IPS-18a (cell line): Measurements from ENCODE around the gene SHPK.

ENCODE experiments used
- H3K27ac ChIP-seq: one replicate; pipeline ENCODE4 v1.5.1; 2013; ENCODE audit warnings: low read length
- H3K27me3 ChIP-seq: one replicate; pipeline ENCODE4 v1.6.1; 2013; ENCODE audit warnings: mild to moderate bottlenecking, low read length; ENCODE audit not compliant: control insufficient read depth, insufficient read depth
- H3K36me3 ChIP-seq: one replicate; pipeline ENCODE4 v1.6.1; 2013; ENCODE audit warnings: low read depth, low read length; ENCODE audit not compliant: control insufficient read depth
- H3K4me1 ChIP-seq: one replicate; pipeline ENCODE4 v1.6.1; 2013; ENCODE audit warnings: low read depth, low read length; ENCODE audit not compliant: control insufficient read depth
- H3K4me3 ChIP-seq: one replicate; pipeline ENCODE4 v1.5.1; 2013; ENCODE audit warnings: low read length
- H3K9ac ChIP-seq: one replicate; pipeline ENCODE4 v1.6.1; 2013; ENCODE audit warnings: mild to moderate bottlenecking, low read length, moderate library complexity
- H3K9me3 ChIP-seq: one replicate; pipeline ENCODE4 v1.6.1; 2013; ENCODE audit warnings: low read depth, low read length; ENCODE audit not compliant: control insufficient read depth

Gene SHPK

GRCh38 chr17:3621146-3621720, 14.8 kb downstream of the SHPK start:
- Histone ChIP-seq H3K27me3 (no peaks in the 10 kb centered on the region), H3K27ac (no peak overlapping the region), H3K36me3 (peaks cover 59% of the 10 kb centered on the region), H3K9ac (no peak overlapping the region), H3K9me3 (no peaks in the 10 kb centered on the region), H3K4me3 (no peak overlapping the region), H3K4me1 (no peaks in the 10 kb centered on the region)

- H3K4me3 ChIP-seq: no peak overlapping the region
- no peak overlapping the region for H3K27ac ChIP-seq
- no peaks in the 10 kb centered on the region for H3K9me3 ChIP-seq
- H3K27me3 ChIP-seq: no peaks in the 10 kb centered on the region
- H3K36me3 ChIP-seq: peaks cover 68% of the 10 kb centered on the region
- no peak overlapping the region for H3K9ac ChIP-seq
- H3K4me1 ChIP-seq: no peaks in the 10 kb centered on the region
Observed at GRCh38 chr17:3615160-3615870, 20.7 kb downstream of the SHPK start.

- H3K27me3 ChIP-seq: no peaks in the 10 kb centered on the region
- H3K4me1 ChIP-seq: no peaks in the 10 kb centered on the region
- no peak overlapping the region for H3K4me3 ChIP-seq
- no peaks in the 10 kb centered on the region for H3K9me3 ChIP-seq
- no peak overlapping the region for H3K27ac ChIP-seq
- H3K36me3 ChIP-seq: peaks cover 70% of the 10 kb centered on the region
- H3K9ac ChIP-seq: no peak overlapping the region
Observed at GRCh38 chr17:3613124-3613523, 22.9 kb downstream of the SHPK start.

GRCh38 chr17:3610523-3610922, 25.5 kb downstream of the SHPK start:
- no peaks in the 10 kb centered on the region for H3K9me3 ChIP-seq
- peaks cover 62% of the 10 kb centered on the region for H3K36me3 ChIP-seq
- no peak overlapping the region for H3K27ac ChIP-seq
- H3K4me1 ChIP-seq: no peaks in the 10 kb centered on the region
- H3K27me3 ChIP-seq: no peaks in the 10 kb centered on the region
- H3K9ac ChIP-seq: no peak overlapping the region
- no peak overlapping the region for H3K4me3 ChIP-seq

GRCh38 chr17:3609689-3610088, 26.4 kb downstream of the SHPK start:
- Histone ChIP-seq H3K4me3 (no peak overlapping the region), H3K9ac (no peak overlapping the region), H3K27me3 (no peaks in the 10 kb centered on the region), H3K27ac (no peak overlapping the region), H3K9me3 (no peaks in the 10 kb centered on the region), H3K4me1 (no peaks in the 10 kb centered on the region), H3K36me3 (peaks cover 53% of the 10 kb centered on the region)

- Histone ChIP-seq H3K4me3 (no peak overlapping the region), H3K4me1 (no peaks in the 10 kb centered on the region), H3K36me3 (peaks cover 13% of the 10 kb centered on the region), H3K27ac (no peak overlapping the region), H3K9me3 (no peaks in the 10 kb centered on the region), H3K9ac (no peak overlapping the region), H3K27me3 (no peaks in the 10 kb centered on the region)
Observed at GRCh38 chr17:3603870-3604259, 32.2 kb downstream of the SHPK start.

- no peak overlapping the region for H3K27ac ChIP-seq
- no peaks in the 10 kb centered on the region for H3K4me1 ChIP-seq
- H3K36me3 ChIP-seq: peaks cover 11% of the 10 kb centered on the region
- no peak overlapping the region for H3K9ac ChIP-seq
- H3K27me3 ChIP-seq: no peaks in the 10 kb centered on the region
- H3K4me3 ChIP-seq: no peak overlapping the region
- H3K9me3 ChIP-seq: no peaks in the 10 kb centered on the region
Observed at GRCh38 chr17:3603119-3603869, 32.8 kb downstream of the SHPK start.

GRCh38 chr17:3602499-3602898, 33.6 kb downstream of the SHPK start:
- H3K27ac ChIP-seq: no peak overlapping the region
- H3K4me1 ChIP-seq: no peaks in the 10 kb centered on the region
- H3K27me3 ChIP-seq: no peaks in the 10 kb centered on the region
- peaks cover 8% of the 10 kb centered on the region for H3K36me3 ChIP-seq
- H3K9ac ChIP-seq: no peak overlapping the region
- H3K4me3 ChIP-seq: no peak overlapping the region
- no peaks in the 10 kb centered on the region for H3K9me3 ChIP-seq

GRCh38 chr17:3600529-3601205, 35.4 kb downstream of the SHPK start:
- Histone ChIP-seq H3K27me3 (no peaks in the 10 kb centered on the region), H3K4me3 (no peak overlapping the region), H3K9me3 (no peaks in the 10 kb centered on the region), H3K9ac (no peak overlapping the region), H3K4me1 (no peaks in the 10 kb centered on the region), H3K27ac (no peak overlapping the region), H3K36me3 (no peaks in the 10 kb centered on the region)

GRCh38 chr17:3598078-3598477, 38.0 kb downstream of the SHPK start:
- no peaks in the 10 kb centered on the region for H3K4me1 ChIP-seq
- H3K9ac ChIP-seq: no peak overlapping the region

GRCh38 chr17:3596804-3597464, 39.1 kb downstream of the SHPK start:
- no peaks in the 10 kb centered on the region for H3K36me3 ChIP-seq
- no peak overlapping the region for H3K27ac ChIP-seq
- no peaks in the 10 kb centered on the region for H3K4me1 ChIP-seq
- no peak overlapping the region for H3K4me3 ChIP-seq
- H3K27me3 ChIP-seq: no peaks in the 10 kb centered on the region
- H3K9me3 ChIP-seq: no peaks in the 10 kb centered on the region
- no peak overlapping the region for H3K9ac ChIP-seq

More at GRCh38 chr17:3598078-3598477, 38.0 kb downstream of the SHPK start:
- Histone ChIP-seq H3K36me3 (no peaks in the 10 kb centered on the region), H3K9me3 (no peaks in the 10 kb centered on the region), H3K27me3 (no peaks in the 10 kb centered on the region), H3K4me3 (no peak overlapping the region), H3K27ac (no peak overlapping the region)
